ENCODE results near the gene CP. TPM values are rescaled to one million over a fixed set of nuclear protein-coding genes. Genes with fewer than 3 reads are reported as not detected.
"Not testable (repeated sequence)": the region's sequence is repeated elsewhere in the genome, so short reads cannot be mapped to it uniquely, and the experiment has no call there.

The CP gene
- total and polyA plus RNA-seq, 10 donors = 16.1 to 121 (median 71.7) TPM

DNA sequence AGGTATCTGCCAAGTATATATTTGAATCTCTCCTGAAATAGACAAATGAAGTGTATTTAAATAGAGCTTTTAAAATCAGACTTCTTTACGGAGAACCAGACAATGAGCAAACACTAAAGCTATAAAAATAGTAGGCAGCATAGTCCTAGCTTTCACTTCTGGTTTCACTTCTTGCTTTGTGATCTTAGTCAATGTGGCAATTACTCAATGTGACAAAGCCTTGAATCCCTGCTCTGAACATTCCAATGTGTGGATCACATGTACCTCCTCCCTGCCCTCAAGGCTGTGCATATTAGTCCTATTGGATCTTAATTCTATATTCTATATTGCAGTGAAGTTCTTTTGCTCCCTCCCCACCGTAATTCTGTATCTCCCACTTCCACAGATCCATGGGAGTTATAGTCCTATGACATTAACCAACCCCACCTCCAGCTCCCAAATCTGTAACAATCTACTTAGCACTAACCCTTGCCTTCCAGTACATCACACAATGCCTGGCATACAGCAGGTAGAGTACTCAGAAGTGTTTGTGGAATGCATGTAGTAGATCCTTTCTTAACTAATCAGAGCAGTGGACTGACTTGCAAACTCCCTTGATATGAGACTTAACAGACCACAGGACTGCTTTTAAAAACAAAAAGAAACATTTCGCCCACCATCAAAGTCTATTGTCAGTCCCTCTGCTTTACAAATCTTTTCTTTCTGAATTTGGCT, 24.3 kb upstream of the CP start:
- TF ChIP-seq POLR2AphosphoS5 (IDR thresholded peaks at IDR 0.05) (no peak), CTCF (IDR thresholded peaks at IDR 0.05 in 8 of 11, conservative IDR thresholded peaks at IDR 0.05 in 3 of 11) (no peak), POLR2A (IDR thresholded peaks at IDR 0.05) (no peak)
- H3K4me1 ChIP-seq = peaks cover 24 to 61% (median 44%) of the 10 kb centered on the region in 6 donors
- H3K27ac ChIP-seq = peak overlapping the region; percentile 31 to 77 (median 68)
- H3K9me3 ChIP-seq = no peaks in the 10 kb centered on the region
- intact Hi-C loops (cut with DNase I; ENCODE audit: low total_unique reads) = no loop called here
- 52 to 61% (median 59%) methylated on average over 3 of the region's 3 CpGs for WGBS, 5 donors
- DNase-seq = no peak
- peak overlapping the region in 2 of 8 donors; percentile 4 to 39 for H3K4me3 ChIP-seq
- no peaks in the 10 kb centered on the region for H3K27me3 ChIP-seq (replicated peaks in 1 of 7)
- H3K36me3 ChIP-seq = no peaks in the 10 kb centered on the region

- H3K9me3 ChIP-seq = no peaks in the 10 kb centered on the region
- TF ChIP-seq CTCF (IDR thresholded peaks at IDR 0.05 in 8 of 11, conservative IDR thresholded peaks at IDR 0.05 in 3 of 11) (no peak), POLR2A (IDR thresholded peaks at IDR 0.05) (no peak), POLR2AphosphoS5 (IDR thresholded peaks at IDR 0.05) (no peak)
- H3K4me1 ChIP-seq = peaks cover 24 to 57% (median 39%) of the 10 kb centered on the region in 6 donors
- DNase-seq = peak; percentile 62
- no peaks in the 10 kb centered on the region for H3K27me3 ChIP-seq (replicated peaks in 1 of 7)
- peak overlapping the region in 1 of 8 donors; percentile 9 for H3K27ac ChIP-seq
- H3K4me3 ChIP-seq = no peak overlapping the region
- no peaks in the 10 kb centered on the region for H3K36me3 ChIP-seq
- intact Hi-C loops (cut with DNase I; ENCODE audit: low total_unique reads) = no loop called here
Measured at GRCh38 chr3:149243540-149243939, 21.9 kb upstream of the CP start.

DNA sequence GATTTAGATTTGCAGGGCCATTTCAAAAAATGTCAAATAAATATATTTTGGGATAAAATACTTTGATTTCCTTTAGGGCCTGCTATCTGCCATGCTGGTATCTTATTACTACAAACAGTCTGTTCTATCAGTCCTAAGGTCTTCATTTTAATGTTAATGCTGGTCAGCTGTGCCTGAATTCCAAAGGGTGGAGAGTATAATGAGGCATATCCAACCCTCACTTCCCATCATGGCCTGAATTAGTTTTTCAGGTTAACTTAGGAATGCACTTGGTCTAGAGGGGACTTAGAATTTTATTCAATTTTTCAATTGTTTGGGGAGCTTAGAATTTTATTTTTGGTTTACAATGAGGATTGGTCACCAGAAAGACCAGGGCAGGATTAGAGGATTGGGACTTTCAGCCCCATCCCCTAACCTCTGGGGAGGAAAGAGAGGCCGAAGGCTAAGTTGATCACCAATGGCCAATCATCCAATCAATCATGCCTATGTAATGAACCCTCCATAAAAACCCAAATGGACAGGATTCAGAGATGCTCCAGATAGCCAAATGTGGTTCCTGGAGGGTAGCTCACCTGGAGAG, 17.8 kb upstream of the CP start:
- intact Hi-C loops (cut with DNase I; ENCODE audit: low total_unique reads) = no loop called here
- Histone ChIP-seq H3K27ac (no peak overlapping the region), H3K4me1 (peaks cover 0 to 21% (median 12%) of the 10 kb centered on the region in 6 donors), H3K27me3 (replicated peaks in 1 of 7) (peaks cover 0 to 7% (median 0%) of the 10 kb centered on the region in 7 donors), H3K36me3 (no peaks in the 10 kb centered on the region), H3K4me3 (no peak overlapping the region), H3K9me3 (no peaks in the 10 kb centered on the region)
- 89 to 100% (median 94%) methylated on average over 1 of the region's 1 CpG for WGBS, 5 donors
- DNase-seq = no peak
- TF ChIP-seq CTCF (IDR thresholded peaks at IDR 0.05 in 8 of 11, conservative IDR thresholded peaks at IDR 0.05 in 3 of 11) = no peak
- TF ChIP-seq POLR2AphosphoS5 (IDR thresholded peaks at IDR 0.05) = no peak
- no peak for TF ChIP-seq POLR2A (IDR thresholded peaks at IDR 0.05)

- H3K9me3 ChIP-seq; H3K36me3 ChIP-seq; DNase-seq; H3K4me1 ChIP-seq; intact Hi-C loops (cut with DNase I; ENCODE audit: low total_unique reads); H3K27me3 ChIP-seq (replicated peaks in 1 of 7); H3K4me3 ChIP-seq; H3K27ac ChIP-seq: not testable (repeated sequence)
- 88 to 96% (median 94%) methylated on average over 2 of the region's 2 CpGs for WGBS, 5 donors
Measured at GRCh38 chr3:149238268-149238667, 16.6 kb upstream of the CP start.

Data from spleen (tissue), 11 donors.